Parathyroid adenoma (tissue), 2 donors: ENCODE data around the gene SNTG2.

Experiments used
- H2AFZ ChIP-seq: fragments of 300-600 bp; sonication (generic); one replicate; pipeline ENCODE4 v1.7.0; 2017; ENCODE audit warnings: antibody characterized with exemption, mild to moderate bottlenecking
- H3K27ac ChIP-seq: fragments of 300-600 bp; sonication (generic); one replicate; pipeline ENCODE4 v1.7.0; 2017
- H3K27me3 ChIP-seq: fragments of 300-600 bp; sonication (generic); one replicate; pipeline ENCODE4 v1.7.0; 2017; ENCODE audit warnings: low read length; ENCODE audit not compliant: control insufficient read depth, insufficient read depth
- H3K36me3 ChIP-seq: fragments of 300-600 bp; sonication (generic); one replicate; pipeline ENCODE4 v1.7.0; 2017; ENCODE audit warnings: low read length; ENCODE audit not compliant: control insufficient read depth, insufficient read depth
- H3K4me1 ChIP-seq: fragments of 300-600 bp; sonication (generic); one replicate; pipeline ENCODE4 v1.7.0; 2017; ENCODE audit warnings: control low read depth
- H3K4me2 ChIP-seq: fragments of 300-600 bp; sonication (generic); one replicate; pipeline ENCODE4 v1.7.0; 2017; ENCODE audit warnings: low read length
- H3K4me3 ChIP-seq: fragments of 300-600 bp; sonication (generic); one replicate; pipeline ENCODE4 v1.7.0; 2017; ENCODE audit warnings: low read depth, low read length
- H3K79me2 ChIP-seq: fragments of 300-600 bp; sonication (generic); one replicate; pipeline ENCODE4 v1.7.0; 2017; ENCODE audit warnings: control low read depth
- H3K9ac ChIP-seq: fragments of 300-600 bp; sonication (generic); one replicate; pipeline ENCODE4 v1.7.0; 2017; ENCODE audit warnings: mild to moderate bottlenecking
- H3K9me3 ChIP-seq: fragments of 300-600 bp; sonication (generic); one replicate; pipeline ENCODE4 v1.7.0; 2017; ENCODE audit warnings: low read length; ENCODE audit not compliant: control insufficient read depth
- CTCF ChIP-seq: fragments of 300-600 bp; sonication (generic); IDR thresholded peaks from one replicate; pipeline ENCODE4 v1.7.0; 2017; ENCODE audit warnings: antibody characterized with exemption, mild to moderate bottlenecking
- donor health status: primary hyperparathyroidism.

SNTG2 gene

DNA sequence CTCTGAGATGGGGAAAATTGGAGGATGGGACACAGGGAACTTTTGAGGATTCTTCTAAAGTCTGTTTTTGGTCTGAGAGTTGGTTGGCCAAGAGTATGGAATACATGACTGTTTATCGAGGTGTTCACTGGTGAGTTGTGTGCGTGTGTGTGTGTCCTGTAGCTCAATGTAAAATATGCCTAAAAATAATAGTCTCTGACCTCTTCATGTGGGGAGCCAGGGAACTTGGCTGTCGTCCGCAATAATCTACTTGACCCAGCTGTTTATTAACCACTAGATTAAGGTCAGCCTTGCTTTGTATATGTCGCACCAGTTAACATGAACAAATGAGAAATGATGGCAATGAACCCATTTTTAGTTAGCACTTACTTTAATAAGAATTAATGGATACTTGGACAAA is 285.2 kb downstream of the SNTG2 start:
- Histone ChIP-seq H3K27me3 (no peaks in the 10 kb centered on the region), H3K4me3 (no peak overlapping the region), H2AFZ (no peak overlapping the region), H3K36me3 (no peaks in the 10 kb centered on the region), H3K4me2 (no peak overlapping the region), H3K9me3 (no peaks in the 10 kb centered on the region), H3K27ac (no peak overlapping the region), H3K79me2 (no peaks in the 10 kb centered on the region), H3K4me1 (no peaks in the 10 kb centered on the region), H3K9ac (no peak overlapping the region)
- TF ChIP-seq CTCF: no peak

DNA sequence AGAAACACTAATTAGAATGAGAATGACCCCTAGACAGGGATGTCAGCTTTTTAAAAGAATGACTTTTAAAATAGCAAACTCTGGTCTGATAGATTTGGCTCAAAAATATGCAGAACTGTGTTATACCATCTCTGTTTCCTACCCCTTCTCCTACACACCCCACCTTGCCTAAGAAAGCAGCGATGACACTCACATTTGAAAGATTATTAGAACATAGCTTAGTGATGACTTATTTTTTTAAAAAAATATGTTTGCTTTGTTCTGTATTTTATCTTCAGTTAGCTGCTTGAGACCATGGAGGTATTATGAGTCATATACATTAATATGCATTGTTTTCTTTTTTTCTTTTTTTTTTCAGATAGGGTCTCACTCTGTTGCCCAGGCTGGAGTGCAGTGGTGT is 286.0 kb downstream of the SNTG2 start:
- Histone ChIP-seq H3K4me3 (no peak overlapping the region), H3K4me1 (no peaks in the 10 kb centered on the region), H3K9me3 (no peaks in the 10 kb centered on the region), H3K27ac (no peak overlapping the region), H2AFZ (no peak overlapping the region), H3K27me3 (no peaks in the 10 kb centered on the region), H3K4me2 (no peak overlapping the region), H3K79me2 (no peaks in the 10 kb centered on the region), H3K36me3 (no peaks in the 10 kb centered on the region), H3K9ac (no peak overlapping the region)
- TF ChIP-seq CTCF: no peak

GRCh38 chr2:1237783-1238182 is 287.1 kb downstream of the SNTG2 start:
- H3K9ac ChIP-seq: no peak overlapping the region
- no peak for TF ChIP-seq CTCF
- no peaks in the 10 kb centered on the region for H3K27me3 ChIP-seq
- no peaks in the 10 kb centered on the region for H3K79me2 ChIP-seq
- H3K4me2 ChIP-seq: no peak overlapping the region
- no peak overlapping the region for H2AFZ ChIP-seq
- H3K27ac ChIP-seq: no peak overlapping the region
- no peaks in the 10 kb centered on the region for H3K36me3 ChIP-seq
- H3K4me3 ChIP-seq: no peak overlapping the region
- H3K4me1 ChIP-seq: no peaks in the 10 kb centered on the region
- H3K9me3 ChIP-seq: no peaks in the 10 kb centered on the region

- H3K9me3 ChIP-seq: no peaks in the 10 kb centered on the region
- no peak overlapping the region for H3K9ac ChIP-seq
- no peak overlapping the region for H3K27ac ChIP-seq
- H3K79me2 ChIP-seq: no peaks in the 10 kb centered on the region
- H3K27me3 ChIP-seq: no peaks in the 10 kb centered on the region
- H3K4me1 ChIP-seq: no peaks in the 10 kb centered on the region
- no peak for TF ChIP-seq CTCF
- no peak overlapping the region for H2AFZ ChIP-seq
- H3K4me3 ChIP-seq: no peak overlapping the region
- H3K4me2 ChIP-seq: no peak overlapping the region
- no peaks in the 10 kb centered on the region for H3K36me3 ChIP-seq
These were observed 288.0 kb downstream of the SNTG2 start for GRCh38 chr2:1238598-1239138.

- Histone ChIP-seq H3K27me3 (no peaks in the 10 kb centered on the region), H3K9me3 (no peaks in the 10 kb centered on the region), H3K36me3 (no peaks in the 10 kb centered on the region)
These were observed 294.5 kb downstream of the SNTG2 start for GRCh38 chr2:1245193-1245592.

More at GRCh38 chr2:1245193-1245592, 294.5 kb downstream of the SNTG2 start:
- no peak overlapping the region for H2AFZ ChIP-seq
- no peak for TF ChIP-seq CTCF
- H3K4me3 ChIP-seq: no peak overlapping the region
- H3K4me2 ChIP-seq: no peak overlapping the region
- no peaks in the 10 kb centered on the region for H3K79me2 ChIP-seq
- H3K27ac ChIP-seq: no peak overlapping the region
- H3K4me1 ChIP-seq: no peaks in the 10 kb centered on the region
- no peak overlapping the region for H3K9ac ChIP-seq
